Measurements from ENCODE around the gene CITED4.

- no peak for TF ChIP-seq POLR2A (IDR thresholded peaks at IDR 0.05; ENCODE audit: low read depth, low read length)
- TF ChIP-seq POLR2AphosphoS5 (IDR thresholded peaks at IDR 0.05; ENCODE audit: low read depth, low read length) = no peak
Observed at GRCh38 chr1:40829631-40830245, 32.4 kb downstream of the CITED4 start.

Data from GM12892 (cell line).